OCI-LY7 (cell line): ENCODE results near the gene NFATC1. TPM values are rescaled to one million over a fixed set of nuclear protein-coding genes. Genes with fewer than 3 reads are reported as not detected.

ENCODE experiments used
- BruUV-seq: library from RNA; stranded (reverse); fragments of 400-500 nt; replicated peaks from 2 replicates; lab custom pipeline; 2021; lab: Mats Ljungman, UMichigan
- CTCF ChIA-PET: fragments of 300-600 bp; sonication (Branson Sonifier 250); formaldehyde crosslinking; loops from one replicate; lab custom pipeline; 2022; ENCODE audit warnings: antibody characterized with exemption; ENCODE audit not compliant: unreplicated experiment; lab: Charles Lee
- POLR2A ChIA-PET: fragments of 300-600 bp; sonication (Branson Sonifier 250); formaldehyde crosslinking; loops from one replicate; lab custom pipeline; 2022; ENCODE audit warnings: antibody characterized with exemption; lab: Charles Lee
- DNase-seq: peaks from one replicate; pipeline ENCODE4 v3.0.0-alpha.2; 2015; ENCODE audit warnings: low spot score
- H2AFZ ChIP-seq: fragments of 200-600 bp; sonication (generic), shearing (Covaris generic); 2 replicates; pipeline ENCODE4 v1.6.1; 2014; ENCODE audit warnings: mild to moderate bottlenecking, antibody characterized with exemption, low read length, moderate library complexity
- H3K27ac ChIP-seq: fragments of 200-600 bp; sonication (generic); 2 replicates; pipeline ENCODE4 v1.5.1; 2014; ENCODE audit warnings: mixed run types, low read depth, mild to moderate bottlenecking, moderate library complexity, low read length, inconsistent platforms; ENCODE audit not compliant: poor library complexity, severe bottlenecking
- H3K36me3 ChIP-seq: fragments of 200-600 bp; sonication (generic); 2 replicates; pipeline ENCODE4 v1.6.1; 2014; ENCODE audit warnings: mild to moderate bottlenecking, antibody characterized with exemption, low read length, moderate library complexity, mixed read lengths; ENCODE audit not compliant: insufficient read depth
- H3K4me1 ChIP-seq: fragments of 200-600 bp; sonication (generic); 2 replicates; pipeline ENCODE4 v1.5.1; 2014; ENCODE audit warnings: mild to moderate bottlenecking, low read length; ENCODE audit not compliant: insufficient read depth, poor library complexity, severe bottlenecking
- H3K4me2 ChIP-seq: fragments of 200-600 bp; sonication (generic); 2 replicates; pipeline ENCODE4 v1.6.1; 2014; ENCODE audit warnings: mild to moderate bottlenecking, low read length
- H3K4me3 ChIP-seq: fragments of 200-600 bp; sonication (generic); 2 replicates; pipeline ENCODE4 v1.5.1; 2014; ENCODE audit warnings: mild to moderate bottlenecking, low read depth, low read length; ENCODE audit not compliant: poor library complexity, severe bottlenecking
- H3K79me2 ChIP-seq: fragments of 200-600 bp; sonication (generic); 2 replicates; pipeline ENCODE4 v1.6.1; 2016; ENCODE audit warnings: low read depth, mild to moderate bottlenecking, low read length, moderate library complexity, mixed read lengths; ENCODE audit not compliant: insufficient read depth
- H3K9me2 ChIP-seq: fragments of 200-600 bp; sonication (generic); 2 replicates; pipeline ENCODE4 v1.6.1; 2016; ENCODE audit warnings: mild to moderate bottlenecking, low read length, mixed read lengths; ENCODE audit not compliant: insufficient read depth
- H3K9me3 ChIP-seq: fragments of 200-600 bp; sonication (generic); 2 replicates; pipeline ENCODE4 v1.6.1; 2014; ENCODE audit warnings: mild to moderate bottlenecking, mixed run types, low read length, mixed read lengths
- H4K20me1 ChIP-seq: fragments of 200-600 bp; sonication (generic); 2 replicates; pipeline ENCODE4 v1.6.1; 2014; ENCODE audit warnings: mild to moderate bottlenecking, antibody characterized with exemption, low read length, moderate library complexity, mixed read lengths; ENCODE audit not compliant: insufficient read depth
- CTCF ChIP-seq: fragments of 200-600 bp; sonication (generic); conservative IDR thresholded peaks from 2 replicates; pipeline ENCODE4 v1.5.1; 2014; ENCODE audit warnings: mild to moderate bottlenecking, antibody characterized with exemption, low read length, moderate library complexity, mixed read lengths
- EZH2phosphoT487 ChIP-seq: fragments of 200-600 bp; sonication (generic); IDR thresholded peaks from 2 replicates; pipeline ENCODE4 v1.6.1; 2018; ENCODE audit warnings: low read depth, borderline replicate concordance, mild to moderate bottlenecking, mixed run types, antibody characterized with exemption, low read length, moderate library complexity, mixed read lengths
- intact Hi-C: fragments of 100-400 bp; cut with micrococcal nuclease; formaldehyde crosslinking; loops from one replicate; pipeline ENCODE4 v1.10.0; 2022; ENCODE audit not compliant: unreplicated experiment
- total RNA-seq, 2 experiments: library from RNA; depleted of rRNA in 1 of 2; stranded (reverse); fragments of >200 nt in 1 of 2; shearing (Covaris generic) in 1 of 2; gene quantifications; 2 replicates each; pipeline ENCODE4 v1.2.3, GENCODE V29; 2014 to 2022

Gene NFATC1
- total RNA-seq, 2 experiments from 2014 or later, result 23.6 to 50.4 TPM

GRCh38 chr18:79566771-79567431 is 171.2 kb downstream of the NFATC1 start:
- H2AFZ ChIP-seq, result no peak overlapping the region
- no peak overlapping the region for H3K27ac ChIP-seq
- TF ChIP-seq EZH2phosphoT487 (no peak), CTCF (no peak)
- peaks cover 11% of the 10 kb centered on the region for H3K9me3 ChIP-seq
- H4K20me1 ChIP-seq, result no peaks in the 10 kb centered on the region
- H3K4me3 ChIP-seq, result no peak overlapping the region
- POLR2A ChIA-PET, result no interaction called here
- CTCF ChIA-PET, result no interaction called here
- H3K79me2 ChIP-seq, result no peaks in the 10 kb centered on the region
- no peaks in the 10 kb centered on the region for H3K36me3 ChIP-seq
- H3K9me2 ChIP-seq, result no peaks in the 10 kb centered on the region
- no TSS peak for BruUV-seq
- intact Hi-C loops, result no loop called here
- no peak for DNase-seq
- no peak overlapping the region for H3K4me2 ChIP-seq
- no peaks in the 10 kb centered on the region for H3K4me1 ChIP-seq

GRCh38 chr18:79567481-79568147 is 171.9 kb downstream of the NFATC1 start:
- intact Hi-C loops, result no loop called here
- POLR2A ChIA-PET, result no interaction called here
- Histone ChIP-seq H3K27ac (no peak overlapping the region), H2AFZ (no peak overlapping the region), H4K20me1 (no peaks in the 10 kb centered on the region), H3K36me3 (no peaks in the 10 kb centered on the region), H3K4me2 (no peak overlapping the region), H3K9me2 (no peaks in the 10 kb centered on the region), H3K79me2 (no peaks in the 10 kb centered on the region), H3K4me1 (no peaks in the 10 kb centered on the region), H3K4me3 (no peak overlapping the region), H3K9me3 (peaks cover 11% of the 10 kb centered on the region)
- no peak for TF ChIP-seq CTCF
- TF ChIP-seq EZH2phosphoT487, result no peak
- no peak for DNase-seq
- CTCF ChIA-PET, result no interaction called here
- BruUV-seq, result no TSS peak
